GM12878 (cell line): Measurements from ENCODE around the gene CGB5. TPM values are rescaled to one million over a fixed set of nuclear protein-coding genes. Genes with fewer than 3 reads are reported as not detected.

Experiments
- ATAC-seq: fragments of 200-7000 bp; cut with Tn5 transposase; 3 replicates; pipeline ENCODE4 v1.9.1; 2020; ENCODE audit warnings: mild to moderate bottlenecking, moderate library complexity
- BruUV-seq: library from RNA; stranded (reverse); fragments of 400-500 nt; replicated peaks from 2 replicates; lab custom pipeline; 2021; lab: Mats Ljungman, UMichigan
- CTCF ChIA-PET: fragments of 300-600 bp; sonication (Branson Sonifier 250); formaldehyde crosslinking; extraction: SDS; loops from one replicate; lab custom pipeline; 2021; ENCODE audit warnings: inconsistent platforms; lab: Yijun Ruan, JAX
- POLR2A ChIA-PET: fragments of 350-600 bp; formaldehyde crosslinking; extraction: SDS; loops from one replicate; lab custom pipeline; 2021; ENCODE audit warnings: inconsistent platforms; lab: Charles Lee
- RAD21 ChIA-PET: fragments of 300-600 bp; sonication (Branson Sonifier 250); formaldehyde crosslinking; loops from one replicate; lab custom pipeline; 2023; ENCODE audit warnings: antibody characterized with exemption; ENCODE audit not compliant: unreplicated experiment; lab: Charles Lee
- SMC1A ChIA-PET: fragments of 300-600 bp; sonication (Branson Sonifier 250); formaldehyde crosslinking; loops from one replicate; lab custom pipeline; 2023; ENCODE audit not compliant: unreplicated experiment, uncharacterized antibody; lab: Charles Lee
- DNase-seq: peaks from one replicate; pipeline ENCODE4 v3.0.0-alpha.2; 2011; ENCODE audit warnings: low read depth, low spot score
- FAIRE-seq: peaks from 3 replicates; lab custom pipeline; 2011; peaks lifted over from hg19 to GRCh38; lab: Jason Lieb, UNC
- H2AFZ ChIP-seq: 2 replicates; pipeline ENCODE4 v1.6.0; 2011; ENCODE audit warnings: low read depth, low read length, control low read depth; ENCODE audit not compliant: control insufficient read depth
- H3K27ac ChIP-seq: 2 replicates; pipeline ENCODE4 v1.5.1; 2011; ENCODE audit warnings: control low read depth; ENCODE audit not compliant: control insufficient read depth, insufficient read depth
- H3K27me3 ChIP-seq, 2 experiments: replicated peaks in 1 of 2; 2 replicates each; pipeline versions ENCODE4 v1.6.0 to v1.6.1; 2011; ENCODE audit warnings: low read length in 1 of 2; ENCODE audit not compliant: control insufficient read depth in 2 of 2, insufficient read depth in 2 of 2
- H3K36me3 ChIP-seq, 2 experiments: 2 replicates each; pipeline ENCODE4 v1.5.1; 2011; ENCODE audit warnings: low read length in 1 of 2; ENCODE audit not compliant: control insufficient read depth in 2 of 2, insufficient read depth in 2 of 2
- H3K4me1 ChIP-seq: 2 replicates; pipeline ENCODE4 v1.6.1; 2011; ENCODE audit warnings: mild to moderate bottlenecking, low read length, moderate library complexity, mixed read lengths; ENCODE audit not compliant: control insufficient read depth, insufficient read depth
- H3K4me2 ChIP-seq: 2 replicates; pipeline ENCODE4 v1.6.0; 2011; ENCODE audit warnings: control low read depth; ENCODE audit not compliant: control insufficient read depth, insufficient read depth
- H3K4me3 ChIP-seq: fragments of 200-600 bp; sonication (generic); 2 replicates; pipeline ENCODE4 v1.5.1; 2016
- H3K79me2 ChIP-seq: 2 replicates; pipeline ENCODE4 v1.6.0; 2011; ENCODE audit warnings: low read length; ENCODE audit not compliant: control insufficient read depth, insufficient read depth
- H3K9ac ChIP-seq: 2 replicates; pipeline ENCODE4 v1.8.0; 2011; ENCODE audit warnings: low read length, control low read depth, mixed read lengths; ENCODE audit not compliant: control insufficient read depth, insufficient read depth
- H3K9me3 ChIP-seq: replicated peaks from 3 replicates; pipeline ENCODE4 v1.5.1; 2011; ENCODE audit warnings: mild to moderate bottlenecking, low read length; ENCODE audit not compliant: control insufficient read depth, insufficient read depth
- H4K20me1 ChIP-seq: 2 replicates; pipeline ENCODE4 v1.6.0; 2011; ENCODE audit not compliant: control insufficient read depth, insufficient read depth
- BCL11A ChIP-seq: IDR thresholded peaks from 2 replicates; pipeline ENCODE4 v1.6.1; 2011; ENCODE audit warnings: low read depth, low read length
- CBX5 ChIP-seq: sonication (generic); IDR thresholded peaks from 2 replicates; pipeline ENCODE4 v1.6.1; 2016; ENCODE audit warnings: low read depth, moderate library complexity, mild to moderate bottlenecking, inconsistent platforms
- GATAD2B ChIP-seq: fragments of 450-650 bp; conservative IDR thresholded peaks from 2 replicates; pipeline ENCODE4 v1.6.1; 2017; ENCODE audit warnings: low read depth, mild to moderate bottlenecking, moderate library complexity
- IKZF2 ChIP-seq, 2 experiments: fragments of 450-650 bp; IDR thresholded peaks; 2 replicates each; pipeline ENCODE4 v1.6.1; 2017; ENCODE audit warnings: mild to moderate bottlenecking in 2 of 2, moderate library complexity in 2 of 2
- SIX5 ChIP-seq: IDR thresholded peaks from 2 replicates; pipeline ENCODE4 v1.6.1; 2011; ENCODE audit warnings: mild to moderate bottlenecking, low read depth, low read length, moderate library complexity; ENCODE audit not compliant: severe bottlenecking
- TCF12 ChIP-seq: IDR thresholded peaks from 2 replicates; pipeline ENCODE4 v1.6.1; 2011; ENCODE audit warnings: low read depth, mild to moderate bottlenecking, low read length
- ZNF217 ChIP-seq: fragments of 450-650 bp; IDR thresholded peaks from 2 replicates; pipeline ENCODE4 v1.6.1; 2017; ENCODE audit warnings: antibody characterized with exemption, mild to moderate bottlenecking
- ZNF384 ChIP-seq: IDR thresholded peaks from 2 replicates; pipeline ENCODE4 v1.6.1; 2012; ENCODE audit warnings: low read depth, mild to moderate bottlenecking, low read length, improper control_type of control experiment, borderline replicate concordance
- WGBS: methylation state at CpG from one replicate; pipeline ENCODE4 v1.1.6; 2016; ENCODE audit warnings: low lambda C conversion rate; ENCODE audit not compliant: insufficient replicate concordance, insufficient coverage; ENCODE audit errors: missing lambda C conversion rate; 5-methylcytosine and 5-hydroxymethylcytosine counted together
- in situ Hi-C: fragments of 300-500 bp; cut with MboI; formaldehyde crosslinking; loops from 9 replicates; pipeline ENCODE4 v1.14.3; 2018; ENCODE audit warnings: mixed read lengths
- intact Hi-C: fragments of 100-400 bp; cut with micrococcal nuclease; formaldehyde crosslinking; loops from one replicate; pipeline ENCODE4 v1.14.2; 2022; ENCODE audit not compliant: unreplicated experiment
- polyA plus RNA-seq, 11 experiments: library from polyadenylated mRNA; depleted of rRNA in 4 of 11; unstranded in 6 of 11; stranded (reverse) in 5 of 11; fragments of >200 nt; fragmentation: Nextera tagmentation in 4 of 11; fragmentation: Illumina TruSeq in 1 of 11; extraction: Ambion mirVana in 4 of 11; extraction: Trizol in 1 of 11; gene quantifications; 1 replicate in 1 of 11; 2 replicates in 10 of 11; pipeline versions ENCODE4 v1.2.1 to v1.2.3, GENCODE V29; 2011 to 2016; ENCODE audit warnings: inconsistent platforms in 2 of 11, missing spikeins in 2 of 11, low read depth in 1 of 11
- total RNA-seq, 4 experiments: library from RNA; depleted of rRNA in 3 of 4; stranded (reverse); fragments of >200 nt in 3 of 4; fragmentation: Illumina TruSeq in 1 of 4; extraction: Trizol in 1 of 4; gene quantifications; 2 replicates each; pipeline versions ENCODE4 v1.2.1 to v1.2.3, GENCODE V29; 2013 to 2021
- TF ChIP-seq, protein P1 (sequence below): IDR thresholded peaks from 2 replicates; pipeline ENCODE4 v1.6.1; 2012; ENCODE audit warnings: improper control_type of control experiment, low read depth, low read length; ENCODE audit not compliant: insufficient replicate concordance
- TF ChIP-seq, protein P2 (sequence below): fragments of 450-650 bp; formaldehyde crosslinking; IDR thresholded peaks from 2 replicates; pipeline ENCODE4 v1.4.0; 2022; ENCODE audit warnings: mild to moderate bottlenecking, moderate library complexity
- TF ChIP-seq, protein P3 (sequence below): fragments of 450-650 bp; IDR thresholded peaks from 2 replicates; pipeline ENCODE4 v1.6.1; 2017; ENCODE audit warnings: mild to moderate bottlenecking
- TF ChIP-seq, protein P4 (sequence below): IDR thresholded peaks from 2 replicates; pipeline ENCODE4 v1.6.1; 2012; ENCODE audit warnings: low read depth, low read length, improper control_type of control experiment

Gene CGB5
- total and polyA plus RNA-seq, 10 of the 15 experiments (the other 5 are each of a cell fraction or from before 2014, with no cell fraction given), result not detected

DNA sequence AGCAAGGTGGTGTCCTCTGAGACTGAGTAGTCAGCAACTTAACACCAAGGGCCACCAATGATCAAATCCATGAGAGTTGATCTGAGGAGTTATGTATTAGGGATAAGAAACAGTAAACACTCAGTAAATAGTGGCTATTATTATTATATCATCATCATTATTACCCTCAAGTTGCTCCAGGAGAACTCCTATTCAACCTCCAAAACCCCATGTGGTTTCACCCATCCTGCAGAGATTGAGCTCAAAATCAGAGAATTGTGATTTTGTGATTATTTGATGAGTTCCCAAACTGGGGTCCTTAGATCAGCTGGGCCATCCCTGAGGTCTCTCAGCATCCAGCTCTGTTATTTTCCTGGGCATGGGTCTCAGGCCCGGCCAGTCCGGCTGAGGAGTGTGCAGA is 17.4 kb downstream of the CGB5 start (continued):
- TF ChIP-seq, protein P1, sequence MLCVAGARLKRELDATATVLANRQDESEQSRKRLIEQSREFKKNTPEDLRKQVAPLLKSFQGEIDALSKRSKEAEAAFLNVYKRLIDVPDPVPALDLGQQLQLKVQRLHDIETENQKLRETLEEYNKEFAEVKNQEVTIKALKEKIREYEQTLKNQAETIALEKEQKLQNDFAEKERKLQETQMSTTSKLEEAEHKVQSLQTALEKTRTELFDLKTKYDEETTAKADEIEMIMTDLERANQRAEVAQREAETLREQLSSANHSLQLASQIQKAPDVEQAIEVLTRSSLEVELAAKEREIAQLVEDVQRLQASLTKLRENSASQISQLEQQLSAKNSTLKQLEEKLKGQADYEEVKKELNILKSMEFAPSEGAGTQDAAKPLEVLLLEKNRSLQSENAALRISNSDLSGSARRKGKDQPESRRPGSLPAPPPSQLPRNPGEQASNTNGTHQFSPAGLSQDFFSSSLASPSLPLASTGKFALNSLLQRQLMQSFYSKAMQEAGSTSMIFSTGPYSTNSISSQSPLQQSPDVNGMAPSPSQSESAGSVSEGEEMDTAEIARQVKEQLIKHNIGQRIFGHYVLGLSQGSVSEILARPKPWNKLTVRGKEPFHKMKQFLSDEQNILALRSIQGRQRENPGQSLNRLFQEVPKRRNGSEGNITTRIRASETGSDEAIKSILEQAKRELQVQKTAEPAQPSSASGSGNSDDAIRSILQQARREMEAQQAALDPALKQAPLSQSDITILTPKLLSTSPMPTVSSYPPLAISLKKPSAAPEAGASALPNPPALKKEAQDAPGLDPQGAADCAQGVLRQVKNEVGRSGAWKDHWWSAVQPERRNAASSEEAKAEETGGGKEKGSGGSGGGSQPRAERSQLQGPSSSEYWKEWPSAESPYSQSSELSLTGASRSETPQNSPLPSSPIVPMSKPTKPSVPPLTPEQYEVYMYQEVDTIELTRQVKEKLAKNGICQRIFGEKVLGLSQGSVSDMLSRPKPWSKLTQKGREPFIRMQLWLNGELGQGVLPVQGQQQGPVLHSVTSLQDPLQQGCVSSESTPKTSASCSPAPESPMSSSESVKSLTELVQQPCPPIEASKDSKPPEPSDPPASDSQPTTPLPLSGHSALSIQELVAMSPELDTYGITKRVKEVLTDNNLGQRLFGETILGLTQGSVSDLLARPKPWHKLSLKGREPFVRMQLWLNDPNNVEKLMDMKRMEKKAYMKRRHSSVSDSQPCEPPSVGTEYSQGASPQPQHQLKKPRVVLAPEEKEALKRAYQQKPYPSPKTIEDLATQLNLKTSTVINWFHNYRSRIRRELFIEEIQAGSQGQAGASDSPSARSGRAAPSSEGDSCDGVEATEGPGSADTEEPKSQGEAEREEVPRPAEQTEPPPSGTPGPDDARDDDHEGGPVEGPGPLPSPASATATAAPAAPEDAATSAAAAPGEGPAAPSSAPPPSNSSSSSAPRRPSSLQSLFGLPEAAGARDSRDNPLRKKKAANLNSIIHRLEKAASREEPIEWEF, result no peak
- no peak for TF ChIP-seq CBX5
- no peak for TF ChIP-seq BCL11A
- TF ChIP-seq ZNF217, result no peak
- TF ChIP-seq IKZF2 (IDR thresholded peaks at IDR 0.05), result no peak

DNA sequence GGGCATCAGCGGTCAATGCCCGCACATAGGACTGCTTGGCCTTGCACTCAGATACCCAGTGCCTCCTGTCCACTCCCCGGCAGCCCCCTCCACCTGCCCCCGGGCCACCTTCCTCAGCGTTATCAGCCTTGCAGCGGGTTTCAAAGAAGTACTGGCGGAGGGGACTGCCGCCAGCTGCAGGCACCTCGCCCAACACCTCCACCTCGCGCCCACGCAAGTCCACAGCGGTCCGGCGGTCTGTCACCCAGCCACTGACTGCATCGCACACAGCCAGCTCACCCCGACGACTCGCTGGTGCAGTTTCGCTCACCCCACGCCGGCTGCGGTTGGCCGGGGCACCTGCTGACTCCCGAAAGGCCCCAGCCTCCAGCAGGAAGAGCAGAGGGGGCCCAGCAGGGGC is 17.8 kb downstream of the CGB5 start:
- Histone ChIP-seq H3K4me3 (no peak overlapping the region), H3K27ac (no peak overlapping the region), H3K36me3 (no peaks in the 10 kb centered on the region), H3K9me3 (no peaks in the 10 kb centered on the region), H3K4me1 (no peaks in the 10 kb centered on the region), H3K9ac (no peak overlapping the region), H4K20me1 (no peaks in the 10 kb centered on the region), H3K79me2 (no peaks in the 10 kb centered on the region), H2AFZ (no peak overlapping the region), H3K4me2 (no peak overlapping the region), H3K27me3 (peaks cover 5 to 12% of the 10 kb centered on the region in 2 experiments; a peak in 3 of 4 replicates)
- FAIRE-seq, result no peak
- SMC1A ChIA-PET, result no interaction called here
- RAD21 ChIA-PET, result no interaction called here
- POLR2A ChIA-PET, result interaction anchor here (1.6 kb wide), 1 partner anchor 8 kb away, joined by 4 read pairs; no protein-coding TSS in a partner anchor
- CTCF ChIA-PET, result interaction anchor here (0.6 to 2.0 kb wide), 3 partner anchors 36 to 219 kb away, joined by 3 to 7 read pairs (median 3); no protein-coding TSS in a partner anchor
- in situ Hi-C loops, result no loop called here
- no TSS peak for BruUV-seq
- ATAC-seq, result peak; percentile 45
- no peak for DNase-seq
- intact Hi-C loops, result no loop called here
- WGBS, result 39% methylated on average over 19 of the region's 25 CpGs
- TF ChIP-seq TCF12, result no peak
- TF ChIP-seq, protein P2, sequence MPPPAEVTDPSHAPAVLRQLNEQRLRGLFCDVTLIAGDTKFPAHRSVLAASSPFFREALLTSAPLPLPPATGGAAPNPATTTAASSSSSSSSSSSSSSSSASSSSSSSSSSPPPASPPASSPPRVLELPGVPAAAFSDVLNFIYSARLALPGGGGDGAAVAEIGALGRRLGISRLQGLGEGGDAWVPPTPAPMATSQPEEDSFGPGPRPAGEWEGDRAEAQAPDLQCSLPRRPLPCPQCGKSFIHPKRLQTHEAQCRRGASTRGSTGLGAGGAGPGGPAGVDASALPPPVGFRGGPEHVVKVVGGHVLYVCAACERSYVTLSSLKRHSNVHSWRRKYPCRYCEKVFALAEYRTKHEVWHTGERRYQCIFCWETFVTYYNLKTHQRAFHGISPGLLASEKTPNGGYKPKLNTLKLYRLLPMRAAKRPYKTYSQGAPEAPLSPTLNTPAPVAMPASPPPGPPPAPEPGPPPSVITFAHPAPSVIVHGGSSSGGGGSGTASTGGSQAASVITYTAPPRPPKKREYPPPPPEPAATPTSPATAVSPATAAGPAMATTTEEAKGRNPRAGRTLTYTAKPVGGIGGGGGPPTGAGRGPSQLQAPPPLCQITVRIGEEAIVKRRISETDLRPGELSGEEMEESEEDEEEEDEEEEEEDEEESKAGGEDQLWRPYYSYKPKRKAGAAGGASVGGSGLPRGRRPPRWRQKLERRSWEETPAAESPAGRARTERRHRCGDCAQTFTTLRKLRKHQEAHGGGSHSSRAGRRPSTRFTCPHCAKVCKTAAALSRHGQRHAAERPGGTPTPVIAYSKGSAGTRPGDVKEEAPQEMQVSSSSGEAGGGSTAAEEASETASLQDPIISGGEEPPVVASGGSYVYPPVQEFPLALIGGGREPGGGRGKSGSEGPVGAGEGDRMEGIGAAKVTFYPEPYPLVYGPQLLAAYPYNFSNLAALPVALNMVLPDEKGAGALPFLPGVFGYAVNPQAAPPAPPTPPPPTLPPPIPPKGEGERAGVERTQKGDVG (CRISPR knock-in tag), result no peak
- TF ChIP-seq, protein P3, sequence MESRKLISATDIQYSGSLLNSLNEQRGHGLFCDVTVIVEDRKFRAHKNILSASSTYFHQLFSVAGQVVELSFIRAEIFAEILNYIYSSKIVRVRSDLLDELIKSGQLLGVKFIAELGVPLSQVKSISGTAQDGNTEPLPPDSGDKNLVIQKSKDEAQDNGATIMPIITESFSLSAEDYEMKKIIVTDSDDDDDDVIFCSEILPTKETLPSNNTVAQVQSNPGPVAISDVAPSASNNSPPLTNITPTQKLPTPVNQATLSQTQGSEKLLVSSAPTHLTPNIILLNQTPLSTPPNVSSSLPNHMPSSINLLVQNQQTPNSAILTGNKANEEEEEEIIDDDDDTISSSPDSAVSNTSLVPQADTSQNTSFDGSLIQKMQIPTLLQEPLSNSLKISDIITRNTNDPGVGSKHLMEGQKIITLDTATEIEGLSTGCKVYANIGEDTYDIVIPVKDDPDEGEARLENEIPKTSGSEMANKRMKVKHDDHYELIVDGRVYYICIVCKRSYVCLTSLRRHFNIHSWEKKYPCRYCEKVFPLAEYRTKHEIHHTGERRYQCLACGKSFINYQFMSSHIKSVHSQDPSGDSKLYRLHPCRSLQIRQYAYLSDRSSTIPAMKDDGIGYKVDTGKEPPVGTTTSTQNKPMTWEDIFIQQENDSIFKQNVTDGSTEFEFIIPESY, result peak; percentile 76; the same call in 1 of the 2 replicates
- TF ChIP-seq, protein P4, sequence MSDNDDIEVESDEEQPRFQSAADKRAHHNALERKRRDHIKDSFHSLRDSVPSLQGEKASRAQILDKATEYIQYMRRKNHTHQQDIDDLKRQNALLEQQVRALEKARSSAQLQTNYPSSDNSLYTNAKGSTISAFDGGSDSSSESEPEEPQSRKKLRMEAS, result no peak
- TF ChIP-seq GATAD2B, result 0 out of 2 replicates have a peak, but pooled peaks have one; percentile 45
- TF ChIP-seq SIX5, result no peak
- TF ChIP-seq ZNF384, result no peak
